ENCODE results near the gene MZT1. TPM values are rescaled to one million over a fixed set of nuclear protein-coding genes. Genes with fewer than 3 reads are reported as not detected.

MZT1 gene
- total and polyA plus RNA-seq, 2 donors (not counting 3 experiments of a cell fraction or from before 2014, with no cell fraction given), result 6.3 to 19.4 TPM

DNA sequence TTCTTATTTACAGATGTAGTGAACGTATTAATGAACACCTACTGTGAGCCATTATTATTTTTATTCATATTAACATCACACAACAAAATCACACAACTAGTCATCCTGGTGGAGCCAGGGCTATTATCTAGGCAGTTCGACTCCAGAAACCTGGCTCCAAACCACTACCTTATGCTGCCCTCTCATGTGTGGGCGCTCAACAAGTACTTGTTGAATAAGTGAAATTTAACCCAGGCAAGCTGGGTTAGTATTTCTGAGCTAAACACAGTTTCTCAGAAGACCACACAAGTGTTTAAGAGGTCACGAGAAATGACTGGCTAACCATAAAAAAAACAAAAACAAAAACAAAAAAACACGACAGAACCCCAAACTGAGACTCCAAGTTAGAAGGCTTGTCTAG lies 33.6 kb downstream of the MZT1 start:
- no TSS peak for BruUV-seq (replicated peaks)
- Histone ChIP-seq H3K9me3 (replicated peaks; ENCODE audit: control insufficient read depth, insufficient read depth, low read length) (no peaks in the 10 kb centered on the region), H3K9ac (replicated peaks; ENCODE audit: extremely low read depth, insufficient read depth, low read length) (no peak overlapping the region), H3K79me2 (ENCODE audit: control insufficient read depth, insufficient read depth, low read length) (no peaks in the 10 kb centered on the region), H3K9me1 (replicated peaks; ENCODE audit: control insufficient read depth, extremely low read depth, insufficient read depth, low read length) (no peaks in the 10 kb centered on the region), H4K20me1 (replicated peaks; ENCODE audit: control insufficient read depth, extremely low read depth, insufficient read depth, low read length) (no peaks in the 10 kb centered on the region), H3K27me3 (ENCODE audit: control insufficient read depth in 2 of 2, insufficient read depth in 2 of 2, low read length in 2 of 2) (peaks cover 21 to 23% of the 10 kb centered on the region in 2 experiments), H3K27ac (ENCODE audit: insufficient read depth, low read depth, low read length) (no peak overlapping the region), H3K4me2 (ENCODE audit: insufficient read depth, low read length) (no peak overlapping the region), H3K36me3 (ENCODE audit: control insufficient read depth in 2 of 2, extremely low read depth in 1 of 2, insufficient read depth in 2 of 2, low read length in 2 of 2) (no peaks in the 10 kb centered on the region), H3K4me1 (ENCODE audit: control insufficient read depth, extremely low read depth, insufficient read depth, low read length) (no peaks in the 10 kb centered on the region), H3K4me3 (replicated peaks in 1 of 3; ENCODE audit: insufficient read depth in 1 of 3, low read depth in 1 of 3, low read length in 3 of 3) (no peak overlapping the region), H2AFZ (ENCODE audit: low read depth, low read length) (no peak overlapping the region)
- TF ChIP-seq FOS (IDR thresholded peaks at IDR 0.05; ENCODE audit: borderline replicate concordance, insufficient read depth, low read length), result no peak
- ChIA-PET CTCF (interaction anchor here (1.2 to 7.6 kb wide), 3 partner anchors 9 to 50 kb away, joined by 3 to 129 read pairs (median 4); no protein-coding TSS in a partner anchor), POLR2A (no interaction called here)
- FAIRE-seq, result no peak
- no peak for DNase-seq (ENCODE audit: low read depth, low spot score)
- intact Hi-C loops (cut with micrococcal nuclease), result loop anchor here (10.0 kb wide), 1 partner anchor 829 kb away; the partner anchor contains the start of gene DACH1
- dilution Hi-C loops (cut with MboI; ENCODE audit: extremely low pct_ligation_motif_present, low sequenced_read_pairs), result no loop called here

DNA sequence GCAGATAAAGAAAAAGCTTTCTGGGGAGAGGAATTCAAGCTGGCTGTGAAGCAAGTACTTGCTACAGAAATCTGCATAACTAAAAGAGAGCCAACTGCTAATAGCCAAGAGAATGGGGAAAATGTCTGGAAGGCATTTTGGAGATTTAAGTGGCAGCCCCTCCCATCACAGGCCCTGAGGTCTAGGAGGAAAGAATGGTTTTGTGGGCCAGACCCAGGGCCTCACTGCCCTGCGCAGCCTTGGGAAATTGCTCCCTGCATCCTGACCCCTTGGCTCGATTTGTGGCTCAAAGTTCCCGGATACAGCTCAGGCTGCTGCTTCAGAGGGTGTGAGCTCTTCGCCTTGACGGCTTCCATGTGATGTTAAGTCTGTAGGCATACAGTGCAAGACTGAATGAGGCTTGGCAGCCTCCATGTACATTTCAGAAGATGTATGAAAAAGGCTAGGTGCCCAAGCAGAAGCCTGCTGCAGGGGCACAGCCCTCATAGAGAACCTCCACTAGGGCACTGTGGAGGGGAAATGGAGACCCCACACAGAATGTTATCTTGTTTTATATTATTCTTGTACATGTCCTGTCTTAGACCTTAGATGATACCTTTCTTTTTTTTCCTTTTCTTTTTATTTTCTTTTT lies 34.4 kb downstream of the MZT1 start:
- no peak overlapping the region for H3K27ac ChIP-seq (ENCODE audit: insufficient read depth, low read depth, low read length)

More for the DNA sequence above, 34.4 kb downstream of the MZT1 start:
- Histone ChIP-seq H3K79me2 (ENCODE audit: control insufficient read depth, insufficient read depth, low read length) (no peaks in the 10 kb centered on the region), H3K9me1 (replicated peaks; ENCODE audit: control insufficient read depth, extremely low read depth, insufficient read depth, low read length) (no peaks in the 10 kb centered on the region), H3K27me3 (ENCODE audit: control insufficient read depth in 2 of 2, insufficient read depth in 2 of 2, low read length in 2 of 2) (peaks cover 24 to 26% of the 10 kb centered on the region in 2 experiments), H2AFZ (ENCODE audit: low read depth, low read length) (no peak overlapping the region), H3K36me3 (ENCODE audit: control insufficient read depth in 2 of 2, extremely low read depth in 1 of 2, insufficient read depth in 2 of 2, low read length in 2 of 2) (no peaks in the 10 kb centered on the region), H3K9me3 (replicated peaks; ENCODE audit: control insufficient read depth, insufficient read depth, low read length) (no peaks in the 10 kb centered on the region), H4K20me1 (replicated peaks; ENCODE audit: control insufficient read depth, extremely low read depth, insufficient read depth, low read length) (no peaks in the 10 kb centered on the region), H3K9ac (replicated peaks; ENCODE audit: extremely low read depth, insufficient read depth, low read length) (no peak overlapping the region), H3K4me2 (ENCODE audit: insufficient read depth, low read length) (no peak overlapping the region), H3K4me1 (ENCODE audit: control insufficient read depth, extremely low read depth, insufficient read depth, low read length) (no peaks in the 10 kb centered on the region), H3K4me3 (replicated peaks in 1 of 3; ENCODE audit: insufficient read depth in 1 of 3, low read depth in 1 of 3, low read length in 3 of 3) (no peak overlapping the region)
- no peak for FAIRE-seq
- no TSS peak for BruUV-seq (replicated peaks)
- dilution Hi-C loops (cut with MboI; ENCODE audit: extremely low pct_ligation_motif_present, low sequenced_read_pairs), result no loop called here
- POLR2A ChIA-PET, result no interaction called here
- CTCF ChIA-PET, result interaction anchor here (1.2 kb wide), 1 partner anchor 49 kb away, joined by 5 read pairs; no protein-coding TSS in a partner anchor
- no peak for DNase-seq (ENCODE audit: low read depth, low spot score)
- intact Hi-C loops (cut with micrococcal nuclease), result loop anchor here (10.0 kb wide), 1 partner anchor 828 kb away; the partner anchor contains the start of gene DACH1
- TF ChIP-seq JUN (IDR thresholded peaks at IDR 0.05; ENCODE audit: borderline replicate concordance, insufficient read depth, insufficient read length, low read depth) (no peak), GATA2 (IDR thresholded peaks at IDR 0.05; ENCODE audit: insufficient read depth, insufficient read length, low read depth, low read length) (no peak), POLR2A (IDR thresholded peaks at IDR 0.05; ENCODE audit: low read depth, low read length) (no peak), MYC (IDR thresholded peaks at IDR 0.05; ENCODE audit: low read depth, low read length) (no peak), EZH2 (IDR thresholded peaks at IDR 0.05; ENCODE audit: borderline replicate concordance, low read depth, low read length, severe bottlenecking) (no peak), FOS (IDR thresholded peaks at IDR 0.05; ENCODE audit: borderline replicate concordance, insufficient read depth, low read length) (no peak), POLR2AphosphoS5 (IDR thresholded peaks at IDR 0.05; ENCODE audit: insufficient read depth, low read depth, low read length) (no peak)
- TF ChIP-seq, protein P1, sequence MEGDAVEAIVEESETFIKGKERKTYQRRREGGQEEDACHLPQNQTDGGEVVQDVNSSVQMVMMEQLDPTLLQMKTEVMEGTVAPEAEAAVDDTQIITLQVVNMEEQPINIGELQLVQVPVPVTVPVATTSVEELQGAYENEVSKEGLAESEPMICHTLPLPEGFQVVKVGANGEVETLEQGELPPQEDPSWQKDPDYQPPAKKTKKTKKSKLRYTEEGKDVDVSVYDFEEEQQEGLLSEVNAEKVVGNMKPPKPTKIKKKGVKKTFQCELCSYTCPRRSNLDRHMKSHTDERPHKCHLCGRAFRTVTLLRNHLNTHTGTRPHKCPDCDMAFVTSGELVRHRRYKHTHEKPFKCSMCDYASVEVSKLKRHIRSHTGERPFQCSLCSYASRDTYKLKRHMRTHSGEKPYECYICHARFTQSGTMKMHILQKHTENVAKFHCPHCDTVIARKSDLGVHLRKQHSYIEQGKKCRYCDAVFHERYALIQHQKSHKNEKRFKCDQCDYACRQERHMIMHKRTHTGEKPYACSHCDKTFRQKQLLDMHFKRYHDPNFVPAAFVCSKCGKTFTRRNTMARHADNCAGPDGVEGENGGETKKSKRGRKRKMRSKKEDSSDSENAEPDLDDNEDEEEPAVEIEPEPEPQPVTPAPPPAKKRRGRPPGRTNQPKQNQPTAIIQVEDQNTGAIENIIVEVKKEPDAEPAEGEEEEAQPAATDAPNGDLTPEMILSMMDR (IDR thresholded peaks at IDR 0.05; ENCODE audit: extremely low read depth in 1 of 2, insufficient read depth in 1 of 2, low read depth in 1 of 2, low read length in 2 of 2), result no peak
- TF ChIP-seq, protein P2, sequence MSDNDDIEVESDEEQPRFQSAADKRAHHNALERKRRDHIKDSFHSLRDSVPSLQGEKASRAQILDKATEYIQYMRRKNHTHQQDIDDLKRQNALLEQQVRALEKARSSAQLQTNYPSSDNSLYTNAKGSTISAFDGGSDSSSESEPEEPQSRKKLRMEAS (IDR thresholded peaks at IDR 0.05; ENCODE audit: insufficient read depth, insufficient read length), result no peak

Measured in endothelial cell of umbilical vein (primary cell).